Suprapubic skin (tissue), 4 donors: ENCODE results near the gene TLCD5.

ENCODE experiments used
- CTCF ChIP-seq, 2 donors: fragments of 200-600 bp in 1 of 2; fragments of 450-650 bp in 1 of 2; sonication (generic) in 1 of 2; IDR thresholded peaks; one replicate each; pipeline ENCODE4 v1.5.1; 2016 to 2019; ENCODE audit warnings: antibody characterized with exemption in 2 of 2, mild to moderate bottlenecking in 1 of 2, moderate library complexity in 1 of 2
- EP300 ChIP-seq: sonication (generic); formaldehyde crosslinking; IDR thresholded peaks from one replicate; pipeline ENCODE4 v1.6.1; 2017; ENCODE audit warnings: antibody characterized with exemption
- POLR2AphosphoS5 ChIP-seq, 3 donors: sonication (generic); formaldehyde crosslinking; IDR thresholded peaks; one replicate each; pipeline ENCODE4 v1.6.1; 2017; ENCODE audit warnings: antibody characterized with exemption in 3 of 3

- TF ChIP-seq CTCF (IDR thresholded peaks at IDR 0.05) (no peak), POLR2AphosphoS5 (IDR thresholded peaks at IDR 0.05) (no peak), EP300 (no peak)
These were observed 9.2 kb downstream of the TLCD5 start for GRCh38 chr11:120334332-120334731.
